Ovary (tissue), 9 donors: Measurements from ENCODE around the gene AEN. TPM values are rescaled to one million over a fixed set of nuclear protein-coding genes. Genes with fewer than 3 reads are reported as not detected.

Experiments used
- DNase-seq, 5 donors: peaks; one replicate each; pipeline ENCODE4 v3.0.0-alpha.2; 2019 to 2020
- H3K27ac ChIP-seq, 2 donors: fragments of 200-600 bp; one replicate each; pipeline versions ENCODE4 v1.5.1 to v1.8.0; 2019 to 2022
- H3K27me3 ChIP-seq: fragments of 200-600 bp; one replicate; pipeline ENCODE4 v1.8.0; 2022
- H3K36me3 ChIP-seq: fragments of 200-600 bp; sonication (generic); one replicate; pipeline ENCODE4 v1.5.1; 2019
- H3K4me1 ChIP-seq: one replicate; pipeline ENCODE4 v1.8.1; 2013; ENCODE audit warnings: mild to moderate bottlenecking, moderate library complexity; ENCODE audit not compliant: insufficient read depth
- H3K4me3 ChIP-seq: fragments of 200-600 bp; sonication (generic); one replicate; pipeline ENCODE4 v1.5.1; 2017
- H3K9me3 ChIP-seq, 2 donors: fragments of 200-600 bp in 1 of 2; sonication (generic) in 1 of 2; one replicate each; pipeline versions ENCODE4 v1.5.1 to v1.8.1; 2013 to 2019; ENCODE audit warnings: mild to moderate bottlenecking in 1 of 2, moderate library complexity in 1 of 2
- CTCF ChIP-seq, 3 donors: fragments of 450-650 bp in 2 of 3; fragments of 200-600 bp in 1 of 3; IDR thresholded peaks; one replicate each; pipeline versions ENCODE4 v1.5.1 to v1.8.0; 2016 to 2022; ENCODE audit warnings: antibody characterized with exemption in 3 of 3, mild to moderate bottlenecking in 1 of 3
- EP300 ChIP-seq: sonication (generic); formaldehyde crosslinking; IDR thresholded peaks from one replicate; pipeline ENCODE4 v1.6.1; 2017; ENCODE audit warnings: antibody characterized with exemption
- POLR2A ChIP-seq: fragments of 450-650 bp; IDR thresholded peaks from one replicate; pipeline ENCODE4 v1.6.1; 2017; ENCODE audit warnings: antibody characterized with exemption, mild to moderate bottlenecking, moderate library complexity
- WGBS, 3 donors: extraction: QIAGEN DNeasy Blood & Tissue Kit in 1 of 3; methylation state at CpG; one replicate each; pipeline versions ENCODE4 v1.1.5 to v1.1.7; 2013 to 2017; 5-methylcytosine and 5-hydroxymethylcytosine counted together
- intact Hi-C, 4 donors: fragments of 100-400 bp; cut with DNase I; formaldehyde crosslinking; loops; one replicate each; pipeline versions ENCODE4 v1.11.0 to v1.15.1; 2022 to 2023
- polyA plus RNA-seq, 2 donors: library from polyadenylated mRNA; stranded (reverse); fragments of 200-250 nt in 1 of 2; fragments of 350-450 nt in 1 of 2; fragmentation: Illumina TruSeq in 1 of 2; extraction: RNeasy Lipid Tissue Mini Kit (QIAGEN cat#74804) in 1 of 2; gene quantifications; one replicate each; pipeline ENCODE4 v1.2.3, GENCODE V29; 2013 to 2014
- total RNA-seq, 7 donors: library from RNA; depleted of rRNA in 2 of 7; stranded (reverse); fragments of >200 nt in 2 of 7; fragmentation: NEBNext Ultra II Directional in 3 of 7; extraction: Animal tissue kit (Norgen Biotek cat#: 25700) in 3 of 7; gene quantifications; one replicate each; pipeline versions ENCODE4 v1.1.0 to v1.2.4, GENCODE V29; 2016 to 2023
- donor health status: DM: no; HTN: no; CAD: no; lungs with moderate emphysema.
- donor health status: DM: no; HTN: no; CAD: no.
- donor health status: Bipolar disorder and iron deficiency.
- donor health status: DM: yes; HTN: yes; CAD: no.
- donor health status: DM: no; HTN: no; CAD: no.
- donor health status: DM: yes; HTN: yes; CAD: no.

Gene AEN
- total and polyA plus RNA-seq, 9 donors = 6.9 to 27.1 (median 15.6) TPM

- TF ChIP-seq POLR2A (no peak), EP300 (no peak), CTCF (IDR thresholded peaks at IDR 0.05) (no peak)
- no peak for DNase-seq
- Histone ChIP-seq H3K27ac (no peak overlapping the region), H3K9me3 (no peaks in the 10 kb centered on the region), H3K27me3 (no peaks in the 10 kb centered on the region), H3K36me3 (no peaks in the 10 kb centered on the region), H3K4me1 (no peaks in the 10 kb centered on the region), H3K4me3 (no peak overlapping the region)
- intact Hi-C loops = no loop called here
These were observed 40.0 kb downstream of the AEN start for GRCh38 chr15:88661041-88661700.

- Histone ChIP-seq H3K9me3 (no peaks in the 10 kb centered on the region), H3K4me3 (no peak overlapping the region), H3K27me3 (no peaks in the 10 kb centered on the region), H3K4me1 (no peaks in the 10 kb centered on the region), H3K27ac (no peak overlapping the region), H3K36me3 (no peaks in the 10 kb centered on the region)
- 47 to 61% (median 53%) methylated on average over 4 of the region's 4 CpGs for WGBS, 3 donors
- TF ChIP-seq POLR2A = no peak
- TF ChIP-seq CTCF (IDR thresholded peaks at IDR 0.05) = no peak
- no peak for TF ChIP-seq EP300
- no peak for DNase-seq
- intact Hi-C loops = no loop called here
These were observed 40.8 kb downstream of the AEN start for GRCh38 chr15:88661761-88662556.

GRCh38 chr15:88663141-88663621, 42.0 kb downstream of the AEN start:
- 77 to 84% (median 78%) methylated on average over 6 of the region's 6 CpGs for WGBS, 3 donors
- TF ChIP-seq EP300 = no peak
- TF ChIP-seq POLR2A = no peak
- no peak for TF ChIP-seq CTCF (IDR thresholded peaks at IDR 0.05)
- no peaks in the 10 kb centered on the region for H3K9me3 ChIP-seq
- H3K36me3 ChIP-seq = no peaks in the 10 kb centered on the region
- no peak for DNase-seq
- no peak overlapping the region for H3K27ac ChIP-seq
- intact Hi-C loops = no loop called here
- H3K27me3 ChIP-seq = no peaks in the 10 kb centered on the region
- no peaks in the 10 kb centered on the region for H3K4me1 ChIP-seq
- H3K4me3 ChIP-seq = no peak overlapping the region

- no peak for DNase-seq
- no peaks in the 10 kb centered on the region for H3K9me3 ChIP-seq
- H3K27me3 ChIP-seq = no peaks in the 10 kb centered on the region
- 85 to 93% (median 88%) methylated on average over 7 of the region's 7 CpGs for WGBS, 3 donors
- H3K4me3 ChIP-seq = no peak overlapping the region
- no peak for TF ChIP-seq EP300
- TF ChIP-seq POLR2A = no peak
- TF ChIP-seq CTCF (IDR thresholded peaks at IDR 0.05) = no peak
- H3K36me3 ChIP-seq = no peaks in the 10 kb centered on the region
- intact Hi-C loops = no loop called here
- H3K27ac ChIP-seq = no peak overlapping the region
- H3K4me1 ChIP-seq = no peaks in the 10 kb centered on the region
These were observed 43.1 kb downstream of the AEN start for GRCh38 chr15:88664151-88664778.
